OCI-LY7 (cell line): ENCODE results near the gene ACTN1.

ENCODE experiments used
- EZH2phosphoT487 ChIP-seq: fragments of 200-600 bp; sonication (generic); IDR thresholded peaks from 2 replicates; pipeline ENCODE4 v1.6.1; 2018; ENCODE audit warnings: low read depth, borderline replicate concordance, mild to moderate bottlenecking, mixed run types, antibody characterized with exemption, low read length, moderate library complexity, mixed read lengths
- TF ChIP-seq, protein P1 (sequence below): fragments of 200-600 bp; sonication (generic); conservative IDR thresholded peaks from 2 replicates; pipeline ENCODE4 v1.5.1; 2014; ENCODE audit warnings: mild to moderate bottlenecking, antibody characterized with exemption, low read length, moderate library complexity, mixed read lengths

GRCh38 chr14:68960123-68960522 lies 19.0 kb downstream of the ACTN1 start:
- no peak for TF ChIP-seq EZH2phosphoT487
- TF ChIP-seq, protein P1, sequence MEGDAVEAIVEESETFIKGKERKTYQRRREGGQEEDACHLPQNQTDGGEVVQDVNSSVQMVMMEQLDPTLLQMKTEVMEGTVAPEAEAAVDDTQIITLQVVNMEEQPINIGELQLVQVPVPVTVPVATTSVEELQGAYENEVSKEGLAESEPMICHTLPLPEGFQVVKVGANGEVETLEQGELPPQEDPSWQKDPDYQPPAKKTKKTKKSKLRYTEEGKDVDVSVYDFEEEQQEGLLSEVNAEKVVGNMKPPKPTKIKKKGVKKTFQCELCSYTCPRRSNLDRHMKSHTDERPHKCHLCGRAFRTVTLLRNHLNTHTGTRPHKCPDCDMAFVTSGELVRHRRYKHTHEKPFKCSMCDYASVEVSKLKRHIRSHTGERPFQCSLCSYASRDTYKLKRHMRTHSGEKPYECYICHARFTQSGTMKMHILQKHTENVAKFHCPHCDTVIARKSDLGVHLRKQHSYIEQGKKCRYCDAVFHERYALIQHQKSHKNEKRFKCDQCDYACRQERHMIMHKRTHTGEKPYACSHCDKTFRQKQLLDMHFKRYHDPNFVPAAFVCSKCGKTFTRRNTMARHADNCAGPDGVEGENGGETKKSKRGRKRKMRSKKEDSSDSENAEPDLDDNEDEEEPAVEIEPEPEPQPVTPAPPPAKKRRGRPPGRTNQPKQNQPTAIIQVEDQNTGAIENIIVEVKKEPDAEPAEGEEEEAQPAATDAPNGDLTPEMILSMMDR, result no peak
